K562 (cell line): ENCODE data around the gene RSPH3. TPM values are rescaled to one million over a fixed set of nuclear protein-coding genes. Genes with fewer than 3 reads are reported as not detected.

Experiments
- ATAC-seq: fragments of 200-7000 bp; cut with Tn5 transposase; 3 replicates; pipeline ENCODE4 v1.9.1; 2020; ENCODE audit warnings: moderate library complexity
- BruUV-seq: library from RNA; stranded (reverse); fragments of 400-500 nt; replicated peaks from 2 replicates; lab custom pipeline; 2021; lab: Mats Ljungman, UMichigan
- CTCF ChIA-PET: fragments of 300-600 bp; formaldehyde crosslinking; extraction: SDS; loops from one replicate; lab custom pipeline; 2021; ENCODE audit warnings: low intra/inter-chr PET ratio; lab: Yijun Ruan, JAX
- POLR2A ChIA-PET: fragments of 300-600, 350-650 bp; sonication (Branson Sonifier 250); formaldehyde crosslinking; extraction: SDS; loops from one replicate; lab custom pipeline; 2021; ENCODE audit warnings: antibody characterized with exemption, inconsistent platforms; lab: Yijun Ruan, JAX
- DNase-seq, 4 experiments: peaks; one replicate each; pipeline versions ENCODE4 v3.0.0 to v3.0.0-alpha.2; 2011 to 2018; ENCODE audit warnings: low spot score in 3 of 4, mixed read lengths in 3 of 4; ENCODE audit errors: extremely low read depth in 1 of 4
- FAIRE-seq: peaks from 2 replicates; lab custom pipeline; 2011; peaks lifted over from hg19 to GRCh38; lab: Jason Lieb, UNC
- H2AFZ ChIP-seq: 2 replicates; pipeline ENCODE4 v1.6.0; 2011; ENCODE audit warnings: low read depth, low read length, control low read depth, inconsistent platforms
- H3K27ac ChIP-seq: fragments of 200-600 bp; 3 replicates; pipeline ENCODE4 v1.8.0; 2011; ENCODE audit warnings: low read depth, mild to moderate bottlenecking, control low read depth, inconsistent platforms, low read length, moderate library complexity, mixed read lengths; ENCODE audit errors: extremely low read depth
- H3K27me3 ChIP-seq, 2 experiments: fragments of 300-600 bp in 1 of 2; 2 replicates in 1 of 2; 3 replicates in 1 of 2; pipeline versions ENCODE4 v1.6.0 to v1.8.0; 2011; ENCODE audit warnings: inconsistent platforms in 2 of 2, low read length in 2 of 2, mild to moderate bottlenecking in 1 of 2, mixed read lengths in 1 of 2, moderate library complexity in 1 of 2; ENCODE audit not compliant: control insufficient read depth in 2 of 2, insufficient read depth in 2 of 2
- H3K36me3 ChIP-seq: fragments of 300-600 bp; 3 replicates; pipeline ENCODE4 v1.8.0; 2011; ENCODE audit warnings: mild to moderate bottlenecking, low read length, inconsistent platforms; ENCODE audit not compliant: control insufficient read depth, insufficient read depth
- H3K4me1 ChIP-seq, 2 experiments: fragments of 200-600 bp in 1 of 2; replicated peaks in 1 of 2; 2 replicates in 1 of 2; 3 replicates in 1 of 2; pipeline versions ENCODE4 v1.5.1 to v1.8.0; 2011; ENCODE audit warnings: inconsistent platforms in 2 of 2, low read length in 2 of 2, mild to moderate bottlenecking in 1 of 2, mixed read lengths in 1 of 2, moderate library complexity in 1 of 2; ENCODE audit not compliant: control insufficient read depth in 2 of 2, insufficient read depth in 2 of 2
- H3K4me2 ChIP-seq: 2 replicates; pipeline ENCODE4 v1.6.1; 2011; ENCODE audit warnings: low read length, control low read depth, inconsistent platforms, mixed read lengths; ENCODE audit not compliant: insufficient read depth
- H3K4me3 ChIP-seq: fragments of 200-600 bp; sonication (generic), shearing (Covaris generic); 2 replicates; pipeline ENCODE4 v1.5.1; 2016; ENCODE audit warnings: control low read depth, inconsistent platforms
- H3K79me2 ChIP-seq: fragments of 200-600 bp; 3 replicates; pipeline ENCODE4 v1.8.0; 2011; ENCODE audit warnings: low read length, inconsistent platforms; ENCODE audit not compliant: control insufficient read depth, insufficient read depth
- H3K9ac ChIP-seq, 2 experiments: 2 replicates each; pipeline versions ENCODE4 v1.6.0 to v1.6.1; 2011; ENCODE audit warnings: low read depth in 2 of 2, low read length in 2 of 2, control low read depth in 1 of 2, inconsistent platforms in 1 of 2, mild to moderate bottlenecking in 1 of 2, mixed read lengths in 1 of 2; ENCODE audit not compliant: insufficient read depth in 1 of 2
- H3K9me1 ChIP-seq: one replicate; pipeline ENCODE4 v1.6.0; 2011; ENCODE audit warnings: inconsistent platforms, mild to moderate bottlenecking, low read length, moderate library complexity; ENCODE audit not compliant: control insufficient read depth, insufficient read depth
- H3K9me3 ChIP-seq: replicated peaks from 2 replicates; pipeline ENCODE4 v1.5.1; 2011; ENCODE audit warnings: low read depth, low read length, inconsistent platforms; ENCODE audit not compliant: control insufficient read depth, insufficient read depth
- H4K20me1 ChIP-seq: replicated peaks from 2 replicates; pipeline ENCODE4 v1.6.1; 2011; ENCODE audit warnings: low read length, inconsistent platforms, mixed read lengths; ENCODE audit not compliant: control insufficient read depth, insufficient read depth
- CEBPG ChIP-seq, 3 experiments: fragments of 200-800 bp in 1 of 3; sonication (Bioruptor generic) in 1 of 3; sonication (generic) in 1 of 3; formaldehyde crosslinking in 1 of 3; IDR thresholded peaks in 2 of 3; conservative IDR thresholded peaks in 1 of 3; 2 replicates each; pipeline versions ENCODE4 v1.6.1 to v1.8.0; 2016 to 2022; ENCODE audit warnings: missing compliant biosample characterization in 2 of 3, missing genetic modification characterization in 2 of 3, mild to moderate bottlenecking in 1 of 3, missing genetic modification reagents in 1 of 3
- ZBTB33 ChIP-seq: sonication (generic); formaldehyde crosslinking; IDR thresholded peaks from 2 replicates; pipeline ENCODE4 v1.8.1; 2023; ENCODE audit warnings: mild to moderate bottlenecking, missing genetic modification reagents
- WGBS: fragments of 100-300 bp; shearing (Covaris generic); methylation state at CpG from one replicate; pipeline ENCODE4 v1.1.6; 2016; ENCODE audit warnings: low coverage, mixed read lengths; ENCODE audit not compliant: insufficient coverage; ENCODE audit errors: missing lambda C conversion rate; 5-methylcytosine and 5-hydroxymethylcytosine counted together
- in situ Hi-C: fragments of 300-500 bp; cut with MboI; formaldehyde crosslinking; loops from 4 replicates; pipeline ENCODE4 v1.15.0; 2018; ENCODE audit warnings: inconsistent platforms, mixed read lengths
- intact Hi-C: fragments of 100-400 bp; cut with micrococcal nuclease; formaldehyde crosslinking; loops from 2 replicates; pipeline ENCODE4 v1.14.2; 2022
- polyA plus RNA-seq, 8 experiments: library from polyadenylated mRNA; depleted of rRNA in 4 of 8; stranded (reverse) in 5 of 8; unstranded in 3 of 8; fragments of >200 nt; fragmentation: Nextera tagmentation in 2 of 8; fragmentation: Illumina TruSeq in 1 of 8; extraction: Ambion mirVana in 2 of 8; extraction: Trizol in 1 of 8; gene quantifications; 2 replicates each; pipeline versions ENCODE4 v1.2.1 to v1.2.3, GENCODE V29; 2011 to 2014; ENCODE audit warnings: inconsistent platforms in 1 of 8, missing spikeins in 1 of 8
- total RNA-seq, 7 experiments: library from RNA; depleted of rRNA in 6 of 7; stranded (reverse); fragments of >200 nt in 6 of 7; fragmentation: Illumina TruSeq in 2 of 7; extraction: Trizol in 2 of 7; gene quantifications; 2 replicates each; pipeline versions ENCODE4 v1.2.1 to v1.2.3, GENCODE V29; 2011 to 2021; ENCODE audit warnings: low replicate concordance in 1 of 7

Gene RSPH3
- total and polyA plus RNA-seq, 9 of the 15 experiments (the other 6 are each of a cell fraction or from before 2014, with no cell fraction given) = 0.52 to 2.9 (median 1.5) TPM

- Histone ChIP-seq H4K20me1 (no peaks in the 10 kb centered on the region), H3K9ac (no peak overlapping the region), H2AFZ (no peak overlapping the region; the same call in 1 of the 2 replicates), H3K9me1 (no peaks in the 10 kb centered on the region), H3K27ac (no peak overlapping the region), H3K9me3 (no peaks in the 10 kb centered on the region), H3K4me1 (no peaks in the 10 kb centered on the region), H3K36me3 (no peaks in the 10 kb centered on the region), H3K4me2 (no peak overlapping the region), H3K4me3 (no peak overlapping the region), H3K79me2 (no peaks in the 10 kb centered on the region), H3K27me3 (peaks cover 54 to 59% of the 10 kb centered on the region in 2 experiments)
- ATAC-seq (no peak), FAIRE-seq (no peak), DNase-seq (no peak)
- 16% methylated on average over 5 of the region's 5 CpGs for WGBS
- ChIA-PET POLR2A (interaction anchor here (0.6 to 1.5 kb wide), 3 partner anchors 22 to 280 kb away, joined by 3 to 5 read pairs (median 3); no protein-coding TSS in a partner anchor), CTCF (interaction anchor here (0.8 to 2.1 kb wide), 3 partner anchors 61 to 92 kb away, joined by 3 to 14 read pairs (median 9); no protein-coding TSS in a partner anchor)
- in situ Hi-C loops = loop anchor here (5.0 kb wide), 1 partner anchor 59 kb away; no protein-coding TSS in a partner anchor
- BruUV-seq = no TSS peak
- intact Hi-C loops = loop anchor here (1.0 to 5.0 kb wide), 3 partner anchors 61 to 341 kb away; no protein-coding TSS in a partner anchor
- TF ChIP-seq ZBTB33 (no peak), CEBPG (CRISPR knock-in tag; IDR thresholded peaks at IDR 0.05) (no peak), CEBPG (tag; conservative IDR thresholded peaks at IDR 0.05 in 1 of 2, IDR thresholded peaks at IDR 0.05 in 1 of 2) (0 out of 4 replicates have a peak, but pooled peaks of 1 of the 2 experiments have one; percentile 12)
Observed at GRCh38 chr6:159042826-159043181, 42.8 kb upstream of the RSPH3 start.
